Smooth muscle cell (in vitro differentiated cells): Measurements from ENCODE around the gene PTPDC1. TPM values are rescaled to one million over a fixed set of nuclear protein-coding genes. Genes with fewer than 3 reads are reported as not detected.
A peak's percentile ranks its signal among the peaks of the same experiment; 100 is the strongest.

ENCODE experiments used
- DNase-seq: peaks from one replicate; lab custom pipeline; 2025; ENCODE audit not compliant: unreplicated experiment; lab: John Stamatoyannopoulos, UW
- H2AFZ ChIP-seq: fragments of 200-600 bp; sonication (generic); 2 replicates; pipeline ENCODE4 v1.6.0; 2016; ENCODE audit warnings: antibody characterized with exemption, low read depth, mild to moderate bottlenecking
- H3F3A ChIP-seq: fragments of 200-600 bp; sonication (generic); 2 replicates; pipeline ENCODE4 v1.6.0; 2017; ENCODE audit warnings: antibody characterized with exemption, low read depth
- H3K27ac ChIP-seq: fragments of 200-600 bp; sonication (generic); 2 replicates; pipeline ENCODE4 v1.5.1; 2016; ENCODE audit warnings: low read depth, mild to moderate bottlenecking
- H3K27me3 ChIP-seq: fragments of 200-600 bp; sonication (generic); 2 replicates; pipeline ENCODE4 v1.6.1; 2016; ENCODE audit warnings: low read depth, mild to moderate bottlenecking
- H3K36me3 ChIP-seq: fragments of 200-600 bp; sonication (generic); 2 replicates; pipeline ENCODE4 v1.5.1; 2016; ENCODE audit warnings: low read depth
- H3K4me1 ChIP-seq: fragments of 200-600 bp; sonication (generic); 2 replicates; pipeline ENCODE4 v1.5.1; 2016; ENCODE audit warnings: low read depth
- H3K4me2 ChIP-seq: fragments of 200-600 bp; sonication (generic); 2 replicates; pipeline ENCODE4 v1.6.0; 2016; ENCODE audit warnings: mild to moderate bottlenecking
- H3K4me3 ChIP-seq: fragments of 200-600 bp; sonication (generic); 2 replicates; pipeline ENCODE4 v1.5.1; 2016; ENCODE audit warnings: mild to moderate bottlenecking
- H3K79me2 ChIP-seq: fragments of 200-600 bp; sonication (generic); 2 replicates; pipeline ENCODE4 v1.6.0; 2016; ENCODE audit warnings: low read depth, mild to moderate bottlenecking
- H3K9ac ChIP-seq: fragments of 200-600 bp; sonication (generic); 2 replicates; pipeline ENCODE4 v1.6.0; 2016; ENCODE audit warnings: low read depth
- H3K9me3 ChIP-seq: fragments of 200-600 bp; sonication (generic); replicated peaks from 2 replicates; pipeline ENCODE4 v1.5.1; 2016; ENCODE audit warnings: low read depth
- H4K20me1 ChIP-seq: fragments of 200-600 bp; sonication (generic); 2 replicates; pipeline ENCODE4 v1.6.0; 2016; ENCODE audit warnings: low read depth
- CTCF ChIP-seq: fragments of 200-600 bp; sonication (generic); IDR thresholded peaks from 2 replicates; pipeline ENCODE4 v1.5.1; 2017; ENCODE audit warnings: borderline replicate concordance, mild to moderate bottlenecking, antibody characterized with exemption; ENCODE audit not compliant: insufficient read depth, poor library complexity, severe bottlenecking
- WGBS: methylation state at CpG from one replicate; pipeline ENCODE4 v1.1.7; 2016; ENCODE audit warnings: low lambda C conversion rate; 5-methylcytosine and 5-hydroxymethylcytosine counted together
- polyA plus RNA-seq: library from polyadenylated mRNA; unstranded; fragments of >200 nt; fragmentation: Nextera tagmentation; extraction: Ambion mirVana; gene quantifications from 2 replicates; pipeline ENCODE4 v1.2.1, GENCODE V29; 2016
- total RNA-seq: library from RNA; depleted of rRNA; stranded (reverse); fragments of >200 nt; gene quantifications from 2 replicates; pipeline ENCODE4 v1.2.3, GENCODE V29; 2014

PTPDC1 gene
- 19.6 and 20.9 TPM in 2 replicates for total RNA-seq
- polyA plus RNA-seq: 7.4 and 11.0 TPM in 2 replicates

GRCh38 chr9:94084314-94084713 is at the start of gene PTPDC1:
Gene PTPDC1 (plus strand): TSS chr9:94084464. CDS start chr9:94084531, 67 bp downstream.
- no peaks in the 10 kb centered on the region for H3K79me2 ChIP-seq
- H4K20me1 ChIP-seq: peaks cover 27% of the 10 kb centered on the region
- no peak within 1 kb of the TSS for H2AFZ ChIP-seq
- H3K9me3 ChIP-seq: no peaks in the 10 kb centered on the region
- peak within 1 kb of the TSS; percentile 36 for H3K27ac ChIP-seq
- TF ChIP-seq CTCF: no peak
- WGBS: 67% methylated on average over 14 of the region's 14 CpGs
- H3K27me3 ChIP-seq: no peaks in the 10 kb centered on the region
- H3K4me3 ChIP-seq: no peak within 1 kb of the TSS
- no peak for DNase-seq
- no peaks in the 10 kb centered on the region for H3K36me3 ChIP-seq
- peak within 1 kb of the TSS; percentile 42 for H3K4me2 ChIP-seq
- H3K9ac ChIP-seq: no peak within 1 kb of the TSS
- peaks cover 9% of the 10 kb centered on the region for H3F3A ChIP-seq
- H3K4me1 ChIP-seq: peaks cover 18% of the 10 kb centered on the region

- Histone ChIP-seq H3K4me2 (no peak overlapping the region), H3K4me1 (peaks cover 8% of the 10 kb centered on the region), H3K4me3 (no peak overlapping the region), H3K9ac (no peak overlapping the region), H3K36me3 (no peaks in the 10 kb centered on the region), H3K79me2 (peaks cover 44% of the 10 kb centered on the region), H3F3A (peaks cover 7% of the 10 kb centered on the region), H4K20me1 (peaks cover 12% of the 10 kb centered on the region), H3K27me3 (no peaks in the 10 kb centered on the region), H3K27ac (no peak overlapping the region), H2AFZ (no peak overlapping the region), H3K9me3 (no peaks in the 10 kb centered on the region)
- no peak for TF ChIP-seq CTCF
- DNase-seq: no peak
These were observed 49.8 kb upstream of the PTPDC1 start for GRCh38 chr9:94034511-94034910.

GRCh38 chr9:94039786-94040185 is 44.5 kb upstream of the PTPDC1 start:
- no peak overlapping the region for H3K9ac ChIP-seq
- H3K79me2 ChIP-seq: peaks cover 17% of the 10 kb centered on the region
- no peak overlapping the region for H2AFZ ChIP-seq
- H3K27me3 ChIP-seq: no peaks in the 10 kb centered on the region
- no peaks in the 10 kb centered on the region for H3F3A ChIP-seq
- no peaks in the 10 kb centered on the region for H3K4me1 ChIP-seq
- TF ChIP-seq CTCF: no peak
- H4K20me1 ChIP-seq: peaks cover 24% of the 10 kb centered on the region
- H3K9me3 ChIP-seq: no peaks in the 10 kb centered on the region
- no peaks in the 10 kb centered on the region for H3K36me3 ChIP-seq
- no peak overlapping the region for H3K27ac ChIP-seq
- H3K4me2 ChIP-seq: no peak overlapping the region
- DNase-seq: no peak
- H3K4me3 ChIP-seq: no peak overlapping the region

GRCh38 chr9:94042516-94043360 is 41.5 kb upstream of the PTPDC1 start:
- 80% methylated on average over 5 of the region's 5 CpGs for WGBS
- Histone ChIP-seq H3K4me3 (no peak overlapping the region), H3K27ac (no peak overlapping the region), H3K36me3 (no peaks in the 10 kb centered on the region), H4K20me1 (peaks cover 14% of the 10 kb centered on the region), H3K9ac (no peak overlapping the region), H2AFZ (no peak overlapping the region), H3F3A (no peaks in the 10 kb centered on the region), H3K9me3 (no peaks in the 10 kb centered on the region), H3K79me2 (no peaks in the 10 kb centered on the region), H3K4me1 (no peaks in the 10 kb centered on the region), H3K4me2 (no peak overlapping the region), H3K27me3 (no peaks in the 10 kb centered on the region)
- no peak for TF ChIP-seq CTCF
- DNase-seq: no peak
